ENCODE measurements around the gene OR2H1. TPM values are rescaled to one million over a fixed set of nuclear protein-coding genes. Genes with fewer than 3 reads are reported as not detected.

OR2H1 gene
- total RNA-seq, 4 donors from 2014 or later, result not detected

GRCh38 chr6:29500594-29500993, 43.6 kb downstream of the OR2H1 start:
- Histone ChIP-seq H3K4me3 (replicated peaks in 1 of 3) (no peak overlapping the region), H3K27ac (no peak overlapping the region), H3K36me3 (no peaks in the 10 kb centered on the region), H3K4me1 (no peaks in the 10 kb centered on the region), H3K9me3 (no peaks in the 10 kb centered on the region), H3K27me3 (no peaks in the 10 kb centered on the region)
- DNase-seq, result no peak
- no peak for TF ChIP-seq POLR2A (IDR thresholded peaks at IDR 0.05)
- TF ChIP-seq CTCF (IDR thresholded peaks at IDR 0.05), result no peak
- intact Hi-C loops (cut with DNase I), result no loop called here
- 86 to 90% methylated on average over 8 of the region's 8 CpGs for WGBS, 2 donors

- no peak for DNase-seq
- Histone ChIP-seq H3K4me3 (replicated peaks in 1 of 3) (no peak overlapping the region), H3K27ac (no peak overlapping the region), H3K36me3 (no peaks in the 10 kb centered on the region), H3K9me3 (no peaks in the 10 kb centered on the region), H3K27me3 (no peaks in the 10 kb centered on the region), H3K4me1 (no peaks in the 10 kb centered on the region)
- intact Hi-C loops (cut with DNase I), result no loop called here
- TF ChIP-seq CTCF (IDR thresholded peaks at IDR 0.05), result no peak
- TF ChIP-seq POLR2A (IDR thresholded peaks at IDR 0.05), result no peak
- 81 to 82% methylated on average over 6 of the region's 6 CpGs for WGBS, 2 donors
Observed at GRCh38 chr6:29501106-29501505, 44.2 kb downstream of the OR2H1 start.

GRCh38 chr6:29502181-29502580, 45.2 kb downstream of the OR2H1 start:
- WGBS, 2 donors, result 89 to 97% methylated on average over 3 of the region's 3 CpGs
- H3K4me3 ChIP-seq (replicated peaks in 1 of 3), result no peak overlapping the region
- DNase-seq, result no peak
- no peak for TF ChIP-seq POLR2A (IDR thresholded peaks at IDR 0.05)
- TF ChIP-seq CTCF (IDR thresholded peaks at IDR 0.05), result no peak
- H3K4me1 ChIP-seq, result no peaks in the 10 kb centered on the region
- H3K9me3 ChIP-seq, result no peaks in the 10 kb centered on the region
- H3K27ac ChIP-seq, result no peak overlapping the region
- intact Hi-C loops (cut with DNase I), result no loop called here
- H3K27me3 ChIP-seq, result no peaks in the 10 kb centered on the region
- no peaks in the 10 kb centered on the region for H3K36me3 ChIP-seq

- 81 to 86% methylated on average over 5 of the region's 5 CpGs for WGBS, 2 donors
- no peaks in the 10 kb centered on the region for H3K4me1 ChIP-seq
- H3K4me3 ChIP-seq (replicated peaks in 1 of 3), result no peak overlapping the region
- DNase-seq, result no peak
- no peak for TF ChIP-seq POLR2A (IDR thresholded peaks at IDR 0.05)
- TF ChIP-seq CTCF (IDR thresholded peaks at IDR 0.05), result no peak
- H3K27ac ChIP-seq, result no peak overlapping the region
- intact Hi-C loops (cut with DNase I), result no loop called here
- no peaks in the 10 kb centered on the region for H3K27me3 ChIP-seq
- H3K9me3 ChIP-seq, result no peaks in the 10 kb centered on the region
- H3K36me3 ChIP-seq, result no peaks in the 10 kb centered on the region
Observed at GRCh38 chr6:29502597-29502996, 45.6 kb downstream of the OR2H1 start.

- intact Hi-C loops (cut with DNase I), result no loop called here
- Histone ChIP-seq H3K36me3 (no peaks in the 10 kb centered on the region), H3K27me3 (no peaks in the 10 kb centered on the region), H3K4me1 (no peaks in the 10 kb centered on the region), H3K9me3 (no peaks in the 10 kb centered on the region), H3K27ac (no peak overlapping the region), H3K4me3 (replicated peaks in 1 of 3) (no peak overlapping the region)
- TF ChIP-seq CTCF (IDR thresholded peaks at IDR 0.05), result no peak
- no peak for TF ChIP-seq POLR2A (IDR thresholded peaks at IDR 0.05)
- no peak for DNase-seq
- WGBS, 2 donors, result 70 to 78% methylated on average over 2 of the region's 2 CpGs
Observed at GRCh38 chr6:29504961-29505360, 48.0 kb downstream of the OR2H1 start.

Measured in thyroid gland (tissue), 4 donors.